ENCODE measurements around the gene RASGEF1B.
"Not testable (repeated sequence)": the region's sequence is repeated elsewhere in the genome, so short reads cannot be mapped to it uniquely, and the experiment has no call there.

Gene RASGEF1B

DNA sequence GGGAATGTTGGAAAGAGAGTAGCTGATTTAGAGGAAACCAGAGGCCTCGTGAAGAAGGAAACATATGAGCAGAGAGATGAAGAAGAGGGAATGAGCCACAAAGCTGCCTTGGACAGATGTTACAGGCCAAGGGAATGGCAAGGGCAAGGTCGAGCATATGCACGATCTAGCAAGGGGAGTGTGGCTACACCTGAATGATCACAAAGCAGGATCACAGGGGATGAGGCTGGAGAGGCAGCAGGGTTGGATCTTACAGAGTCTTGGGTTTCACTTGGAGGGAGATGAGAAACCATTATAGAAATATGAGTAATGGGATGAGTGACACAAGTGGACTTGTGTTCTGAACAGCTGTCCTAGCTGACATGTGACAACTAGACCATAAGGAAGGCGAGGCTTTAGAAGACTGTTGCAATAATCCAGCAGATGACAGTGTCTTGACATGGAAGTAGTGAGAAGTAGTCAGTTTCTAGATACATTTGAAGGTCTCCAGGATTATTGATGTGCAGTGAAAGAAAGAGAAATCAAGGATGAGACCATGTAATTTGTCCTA lies 58.7 kb downstream of the RASGEF1B start:
- H3K27me3 Mint-ChIP-seq = no peaks in the 10 kb centered on the region
- no peaks in the 10 kb centered on the region for H3K9me3 Mint-ChIP-seq
- no peaks in the 10 kb centered on the region for H3K4me1 Mint-ChIP-seq (ENCODE audit: low read depth)
- H3K36me3 Mint-ChIP-seq (ENCODE audit: low read depth) = no peaks in the 10 kb centered on the region
- no peak overlapping the region for H3K4me3 Mint-ChIP-seq
- H3K27ac Mint-ChIP-seq = no peak overlapping the region

DNA sequence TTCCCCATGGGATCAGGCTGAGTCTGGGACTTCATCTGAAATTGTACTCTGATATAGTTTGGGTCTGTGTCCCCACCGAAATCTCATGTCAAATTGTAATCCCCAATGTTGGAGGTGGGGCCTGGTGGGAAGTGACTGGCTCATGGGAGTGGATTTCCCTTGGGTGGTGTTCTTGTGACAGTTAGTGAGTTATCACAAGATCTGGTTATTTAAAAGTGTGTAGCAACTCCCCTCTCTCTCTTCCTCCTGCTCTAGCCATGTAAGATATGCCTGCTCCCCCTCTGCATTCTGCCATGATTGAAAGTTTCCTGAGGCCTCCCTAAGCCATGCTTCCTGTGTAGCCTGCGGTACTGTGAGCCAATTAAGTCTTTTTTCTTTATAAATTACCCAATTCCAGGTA lies 61.0 kb downstream of the RASGEF1B start:
- no peaks in the 10 kb centered on the region for H3K36me3 Mint-ChIP-seq (ENCODE audit: low read depth)
- no peaks in the 10 kb centered on the region for H3K9me3 Mint-ChIP-seq
- H3K4me3 Mint-ChIP-seq = no peak overlapping the region
- peaks cover 2% of the 10 kb centered on the region for H3K4me1 Mint-ChIP-seq (ENCODE audit: low read depth)
- H3K27me3 Mint-ChIP-seq = no peaks in the 10 kb centered on the region
- H3K27ac Mint-ChIP-seq = no peak overlapping the region

GRCh38 chr4:81409836-81410235 lies 61.9 kb downstream of the RASGEF1B start:
- H3K27ac Mint-ChIP-seq = no peak overlapping the region
- H3K27me3 Mint-ChIP-seq = no peaks in the 10 kb centered on the region
- H3K4me1 Mint-ChIP-seq (ENCODE audit: low read depth) = peaks cover 4% of the 10 kb centered on the region
- no peak overlapping the region for H3K4me3 Mint-ChIP-seq
- no peaks in the 10 kb centered on the region for H3K9me3 Mint-ChIP-seq
- H3K36me3 Mint-ChIP-seq (ENCODE audit: low read depth) = no peaks in the 10 kb centered on the region

GRCh38 chr4:81408341-81408740 lies 63.4 kb downstream of the RASGEF1B start:
- no peaks in the 10 kb centered on the region for H3K27me3 Mint-ChIP-seq

GRCh38 chr4:81407726-81408125 lies 64.0 kb downstream of the RASGEF1B start:
- H3K36me3 Mint-ChIP-seq (ENCODE audit: low read depth) = no peaks in the 10 kb centered on the region
- H3K27ac Mint-ChIP-seq = no peak overlapping the region
- H3K27me3 Mint-ChIP-seq = no peaks in the 10 kb centered on the region
- no peaks in the 10 kb centered on the region for H3K9me3 Mint-ChIP-seq
- no peak overlapping the region for H3K4me3 Mint-ChIP-seq
- H3K4me1 Mint-ChIP-seq (ENCODE audit: low read depth) = peaks cover 4% of the 10 kb centered on the region

More at GRCh38 chr4:81408341-81408740, 63.4 kb downstream of the RASGEF1B start:
- Mint-ChIP-seq H3K4me3 (no peak overlapping the region), H3K36me3 (ENCODE audit: low read depth) (no peaks in the 10 kb centered on the region), H3K27ac (no peak overlapping the region), H3K9me3 (no peaks in the 10 kb centered on the region), H3K4me1 (ENCODE audit: low read depth) (peaks cover 4% of the 10 kb centered on the region)

GRCh38 chr4:81406481-81406880 lies 65.2 kb downstream of the RASGEF1B start:
- not testable (repeated sequence) for H3K27ac Mint-ChIP-seq; H3K4me3 Mint-ChIP-seq; H3K36me3 Mint-ChIP-seq (ENCODE audit: low read depth); H3K4me1 Mint-ChIP-seq (ENCODE audit: low read depth); H3K27me3 Mint-ChIP-seq; H3K9me3 Mint-ChIP-seq

- Mint-ChIP-seq H3K4me1 (ENCODE audit: low read depth) (peaks cover 4% of the 10 kb centered on the region), H3K4me3 (no peak overlapping the region), H3K27ac (no peak overlapping the region), H3K27me3 (no peaks in the 10 kb centered on the region), H3K36me3 (ENCODE audit: low read depth) (no peaks in the 10 kb centered on the region), H3K9me3 (no peaks in the 10 kb centered on the region)
Measured at GRCh38 chr4:81405900-81406401, 65.8 kb downstream of the RASGEF1B start.

DNA sequence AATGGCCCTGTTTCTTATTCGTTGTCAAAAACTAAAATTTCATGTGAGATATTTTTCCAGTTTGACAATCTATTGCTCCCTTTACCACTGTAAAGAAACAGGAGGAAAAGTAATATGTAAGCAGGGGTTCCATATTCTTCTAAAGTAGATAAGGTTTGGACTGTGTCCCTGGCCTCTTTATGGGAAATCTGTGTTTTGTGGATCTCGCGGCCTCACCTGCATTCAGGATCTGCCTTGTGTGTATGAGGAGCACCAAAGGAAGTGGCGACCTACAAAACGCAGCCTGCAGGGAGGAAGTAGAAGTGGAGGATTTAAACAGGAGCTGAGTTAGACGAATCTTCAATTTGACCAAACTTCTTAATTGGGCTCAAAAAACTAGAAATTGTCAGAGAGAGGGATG lies 67.0 kb downstream of the RASGEF1B start:
- H3K27ac Mint-ChIP-seq = no peak overlapping the region
- H3K36me3 Mint-ChIP-seq (ENCODE audit: low read depth) = no peaks in the 10 kb centered on the region
- H3K4me3 Mint-ChIP-seq = no peak overlapping the region
- H3K9me3 Mint-ChIP-seq = no peaks in the 10 kb centered on the region
- H3K27me3 Mint-ChIP-seq = no peaks in the 10 kb centered on the region
- peaks cover 4% of the 10 kb centered on the region for H3K4me1 Mint-ChIP-seq (ENCODE audit: low read depth)

DNA sequence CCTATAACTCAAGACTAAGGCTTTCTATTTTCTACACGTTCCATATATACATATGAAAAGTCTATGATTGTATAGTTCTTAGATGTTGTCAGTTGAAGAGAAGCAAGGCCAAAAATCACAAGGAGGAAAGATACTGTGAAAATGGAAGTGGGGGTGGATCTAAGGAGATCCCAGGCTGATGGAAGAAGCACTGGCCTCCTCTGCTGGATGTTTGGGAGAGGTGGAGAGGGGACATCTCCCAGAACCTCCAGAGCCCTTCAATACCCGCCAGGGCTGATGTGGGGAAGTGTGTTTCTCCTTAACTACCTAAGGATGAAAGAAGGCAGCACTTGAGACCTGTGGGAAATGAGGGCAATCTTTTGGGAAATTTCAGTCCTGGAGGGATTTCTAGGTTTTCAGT lies 67.4 kb downstream of the RASGEF1B start:
- no peaks in the 10 kb centered on the region for H3K27me3 Mint-ChIP-seq
- no peaks in the 10 kb centered on the region for H3K36me3 Mint-ChIP-seq (ENCODE audit: low read depth)
- no peak overlapping the region for H3K4me3 Mint-ChIP-seq
- no peak overlapping the region for H3K27ac Mint-ChIP-seq
- peaks cover 4% of the 10 kb centered on the region for H3K4me1 Mint-ChIP-seq (ENCODE audit: low read depth)
- no peaks in the 10 kb centered on the region for H3K9me3 Mint-ChIP-seq

GRCh38 chr4:81399306-81400086 lies 72.2 kb downstream of the RASGEF1B start:
- H3K9me3 Mint-ChIP-seq = no peaks in the 10 kb centered on the region

GRCh38 chr4:81398379-81398778 lies 73.3 kb downstream of the RASGEF1B start:
- Mint-ChIP-seq H3K4me3 (no peak overlapping the region), H3K4me1 (ENCODE audit: low read depth) (no peaks in the 10 kb centered on the region), H3K27me3 (no peaks in the 10 kb centered on the region), H3K36me3 (ENCODE audit: low read depth) (no peaks in the 10 kb centered on the region), H3K27ac (no peak overlapping the region), H3K9me3 (no peaks in the 10 kb centered on the region)

More at GRCh38 chr4:81399306-81400086, 72.2 kb downstream of the RASGEF1B start:
- Mint-ChIP-seq H3K36me3 (ENCODE audit: low read depth) (no peaks in the 10 kb centered on the region), H3K27ac (no peak overlapping the region), H3K27me3 (no peaks in the 10 kb centered on the region), H3K4me1 (ENCODE audit: low read depth) (no peaks in the 10 kb centered on the region), H3K4me3 (no peak overlapping the region)

GRCh38 chr4:81397635-81398034 lies 74.1 kb downstream of the RASGEF1B start:
- Mint-ChIP-seq H3K9me3 (no peaks in the 10 kb centered on the region), H3K36me3 (ENCODE audit: low read depth) (no peaks in the 10 kb centered on the region), H3K4me1 (ENCODE audit: low read depth) (no peaks in the 10 kb centered on the region), H3K4me3 (no peak overlapping the region), H3K27ac (no peak overlapping the region), H3K27me3 (no peaks in the 10 kb centered on the region)

GRCh38 chr4:81395239-81395638 lies 76.5 kb downstream of the RASGEF1B start:
- Mint-ChIP-seq H3K27ac (no peak overlapping the region), H3K4me1 (ENCODE audit: low read depth) (no peaks in the 10 kb centered on the region), H3K4me3 (no peak overlapping the region), H3K27me3 (no peaks in the 10 kb centered on the region), H3K9me3 (no peaks in the 10 kb centered on the region), H3K36me3 (ENCODE audit: low read depth) (no peaks in the 10 kb centered on the region)

- no peaks in the 10 kb centered on the region for H3K9me3 Mint-ChIP-seq
- no peaks in the 10 kb centered on the region for H3K4me1 Mint-ChIP-seq (ENCODE audit: low read depth)
- no peaks in the 10 kb centered on the region for H3K36me3 Mint-ChIP-seq (ENCODE audit: low read depth)
- H3K4me3 Mint-ChIP-seq = no peak overlapping the region
- H3K27ac Mint-ChIP-seq = no peak overlapping the region
- no peaks in the 10 kb centered on the region for H3K27me3 Mint-ChIP-seq
Measured at GRCh38 chr4:81392164-81392563, 79.5 kb downstream of the RASGEF1B start.

DNA sequence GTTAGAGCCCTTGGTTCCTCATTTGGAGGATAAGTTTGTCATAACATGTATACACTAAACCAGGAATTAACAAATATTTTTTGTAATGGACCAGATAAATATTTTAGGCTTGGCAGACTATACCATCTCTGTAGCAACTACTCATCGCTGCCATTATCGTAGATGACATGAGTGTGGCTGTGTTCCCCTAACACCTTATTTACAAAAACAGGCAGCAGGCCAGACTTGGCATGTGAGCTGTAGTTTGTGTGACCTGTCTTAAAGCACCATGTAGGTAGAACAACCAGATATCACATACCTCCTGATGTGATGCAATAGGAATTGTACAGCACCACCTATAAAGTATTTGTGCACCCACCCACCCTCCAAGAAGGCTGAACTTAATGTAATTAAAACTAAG lies 82.0 kb downstream of the RASGEF1B start:
- no peak overlapping the region for H3K4me3 Mint-ChIP-seq
- H3K27me3 Mint-ChIP-seq = no peaks in the 10 kb centered on the region
- H3K27ac Mint-ChIP-seq = no peak overlapping the region
- no peaks in the 10 kb centered on the region for H3K36me3 Mint-ChIP-seq (ENCODE audit: low read depth)
- H3K4me1 Mint-ChIP-seq (ENCODE audit: low read depth) = no peaks in the 10 kb centered on the region
- no peaks in the 10 kb centered on the region for H3K9me3 Mint-ChIP-seq

DNA sequence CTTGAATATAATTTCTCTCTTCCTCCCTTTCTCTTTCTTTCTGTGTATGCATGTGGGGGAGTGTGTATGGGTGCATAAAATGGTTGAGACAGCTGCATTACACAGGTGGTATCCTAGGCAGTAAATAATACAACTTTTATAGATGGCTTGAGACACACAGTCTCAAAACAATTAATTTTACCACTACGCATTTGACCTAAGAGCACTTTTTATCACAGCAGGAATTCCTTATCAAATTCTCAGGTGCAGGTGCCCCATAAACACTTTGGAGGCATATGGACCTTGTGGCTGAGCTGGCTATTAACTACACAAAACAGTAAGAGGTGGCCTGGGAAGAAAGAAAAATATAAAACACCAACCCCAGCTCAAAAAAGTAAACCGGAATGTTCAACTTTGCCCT lies 91.3 kb downstream of the RASGEF1B start:
- H3K4me3 Mint-ChIP-seq = no peak overlapping the region
- H3K27ac Mint-ChIP-seq = no peak overlapping the region
- H3K27me3 Mint-ChIP-seq = peaks cover 26% of the 10 kb centered on the region
- H3K4me1 Mint-ChIP-seq (ENCODE audit: low read depth) = no peaks in the 10 kb centered on the region
- H3K9me3 Mint-ChIP-seq = no peaks in the 10 kb centered on the region
- no peaks in the 10 kb centered on the region for H3K36me3 Mint-ChIP-seq (ENCODE audit: low read depth)
